HG02884 (cell line): ENCODE data around the gene TFR2.
A peak's percentile ranks its signal among the peaks of the same experiment; 100 is the strongest.
"Not testable (repeated sequence)": the region's sequence is repeated elsewhere in the genome, so short reads cannot be mapped to it uniquely, and the experiment has no call there.

Source experiments
- ATAC-seq: cut with Tn5 transposase; IDR thresholded peaks from one replicate; pipeline ENCODE4 v1.9.1; 2021; ENCODE audit warnings: mild to moderate bottlenecking, moderate library complexity; ENCODE audit not compliant: unreplicated experiment

TFR2 gene

DNA sequence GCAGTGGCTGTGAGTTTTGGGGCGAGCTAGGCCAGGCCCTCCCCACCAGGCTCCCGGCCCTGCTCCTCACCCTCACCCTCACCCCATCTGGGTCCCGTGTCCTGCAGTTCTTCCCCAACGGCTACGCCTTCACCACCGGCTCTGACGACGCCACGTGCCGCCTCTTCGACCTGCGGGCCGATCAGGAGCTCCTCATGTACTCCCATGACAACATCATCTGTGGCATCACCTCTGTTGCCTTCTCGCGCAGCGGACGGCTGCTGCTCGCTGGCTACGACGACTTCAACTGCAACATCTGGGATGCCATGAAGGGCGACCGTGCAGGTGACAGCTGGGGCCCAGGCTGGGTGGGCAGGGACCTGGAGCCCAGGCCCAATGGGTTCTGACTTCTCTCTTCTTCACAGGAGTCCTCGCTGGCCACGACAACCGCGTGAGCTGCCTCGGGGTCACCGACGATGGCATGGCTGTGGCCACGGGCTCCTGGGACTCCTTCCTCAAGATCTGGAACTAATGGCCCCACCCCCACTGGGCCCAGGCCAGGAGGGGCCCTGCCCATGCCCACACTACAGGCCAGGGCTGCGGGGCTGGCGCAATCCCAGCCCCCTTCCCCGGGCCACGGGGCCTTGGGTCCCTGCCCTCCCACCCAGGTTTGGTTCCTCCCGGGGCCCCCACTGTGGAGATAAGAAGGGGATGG, 37.1 kb upstream of the TFR2 start:
- ATAC-seq, result no peak

DNA sequence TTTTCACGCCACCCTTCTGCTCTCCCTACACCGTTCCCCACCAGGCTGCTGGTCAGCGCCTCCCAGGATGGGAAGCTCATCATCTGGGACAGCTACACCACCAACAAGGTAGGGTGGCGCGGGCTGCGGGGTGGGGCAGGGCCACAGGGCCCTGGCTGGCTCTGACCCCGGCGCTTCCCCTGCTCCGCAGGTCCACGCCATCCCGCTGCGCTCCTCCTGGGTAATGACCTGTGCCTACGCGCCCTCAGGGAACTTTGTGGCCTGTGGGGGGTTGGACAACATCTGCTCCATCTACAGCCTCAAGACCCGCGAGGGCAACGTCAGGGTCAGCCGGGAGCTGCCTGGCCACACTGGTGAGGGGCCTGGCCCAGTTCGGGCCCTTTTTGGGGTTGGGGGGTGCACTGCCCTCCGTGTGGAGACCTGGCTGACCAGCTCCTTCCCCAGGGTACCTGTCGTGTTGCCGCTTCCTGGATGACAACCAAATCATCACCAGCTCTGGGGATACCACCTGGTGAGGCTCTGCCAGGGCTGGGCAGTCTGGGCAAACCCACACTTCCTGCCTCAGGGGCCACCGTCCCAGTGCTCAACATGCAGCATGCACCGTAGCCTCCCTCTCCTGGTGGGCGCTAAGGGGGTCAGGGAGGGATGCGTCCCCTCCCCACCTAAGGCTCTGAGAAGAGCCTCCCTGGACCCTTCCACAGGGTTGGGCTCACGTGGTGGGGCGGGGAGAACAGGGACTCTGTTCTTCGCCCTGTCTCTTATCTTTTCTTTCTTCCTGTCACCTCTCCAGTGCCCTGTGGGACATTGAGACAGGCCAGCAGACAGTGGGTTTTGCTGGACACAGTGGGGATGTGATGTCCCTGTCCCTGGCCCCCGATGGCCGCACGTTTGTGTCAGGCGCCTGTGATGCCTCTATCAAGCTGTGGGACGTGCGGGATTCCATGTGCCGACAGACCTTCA, 36.2 kb upstream of the TFR2 start:
- no peak for ATAC-seq

DNA sequence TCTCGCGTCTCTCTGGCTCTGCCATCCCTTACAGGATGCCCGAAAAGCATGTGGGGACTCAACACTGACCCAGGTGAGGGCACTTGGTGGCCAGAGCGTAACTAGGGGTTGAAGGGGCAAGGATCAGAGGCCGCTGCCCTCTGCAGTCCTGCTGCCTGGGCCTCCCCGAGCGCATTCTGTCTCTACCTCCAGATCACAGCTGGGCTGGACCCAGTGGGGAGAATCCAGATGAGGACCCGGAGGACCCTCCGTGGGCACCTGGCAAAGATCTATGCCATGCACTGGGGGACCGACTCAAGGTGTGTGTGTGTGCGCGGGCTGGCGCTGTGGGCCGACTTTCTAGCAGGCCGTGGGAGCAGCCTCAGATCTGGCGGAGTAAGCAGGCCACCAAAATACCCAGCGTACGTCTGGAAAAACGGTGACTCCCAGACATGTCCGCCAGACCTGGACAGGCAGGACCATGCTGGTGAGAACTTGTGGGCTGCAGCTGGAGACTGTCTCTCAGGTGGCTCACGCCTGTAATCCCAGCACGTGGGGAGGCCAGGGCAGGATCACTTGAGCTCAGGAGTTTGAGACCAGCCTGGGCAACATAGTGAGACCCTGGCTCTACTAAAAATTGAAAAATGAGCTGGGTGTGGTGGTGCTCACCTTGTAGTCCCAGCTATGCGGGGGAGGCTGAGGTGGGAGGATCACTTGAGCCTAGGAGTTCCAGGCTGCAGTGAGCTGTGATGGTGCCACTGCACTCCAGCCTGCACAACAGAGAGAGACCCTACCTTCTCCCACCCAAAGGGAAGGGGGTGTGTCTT, 35.4 kb upstream of the TFR2 start:
- ATAC-seq, result no peak

DNA sequence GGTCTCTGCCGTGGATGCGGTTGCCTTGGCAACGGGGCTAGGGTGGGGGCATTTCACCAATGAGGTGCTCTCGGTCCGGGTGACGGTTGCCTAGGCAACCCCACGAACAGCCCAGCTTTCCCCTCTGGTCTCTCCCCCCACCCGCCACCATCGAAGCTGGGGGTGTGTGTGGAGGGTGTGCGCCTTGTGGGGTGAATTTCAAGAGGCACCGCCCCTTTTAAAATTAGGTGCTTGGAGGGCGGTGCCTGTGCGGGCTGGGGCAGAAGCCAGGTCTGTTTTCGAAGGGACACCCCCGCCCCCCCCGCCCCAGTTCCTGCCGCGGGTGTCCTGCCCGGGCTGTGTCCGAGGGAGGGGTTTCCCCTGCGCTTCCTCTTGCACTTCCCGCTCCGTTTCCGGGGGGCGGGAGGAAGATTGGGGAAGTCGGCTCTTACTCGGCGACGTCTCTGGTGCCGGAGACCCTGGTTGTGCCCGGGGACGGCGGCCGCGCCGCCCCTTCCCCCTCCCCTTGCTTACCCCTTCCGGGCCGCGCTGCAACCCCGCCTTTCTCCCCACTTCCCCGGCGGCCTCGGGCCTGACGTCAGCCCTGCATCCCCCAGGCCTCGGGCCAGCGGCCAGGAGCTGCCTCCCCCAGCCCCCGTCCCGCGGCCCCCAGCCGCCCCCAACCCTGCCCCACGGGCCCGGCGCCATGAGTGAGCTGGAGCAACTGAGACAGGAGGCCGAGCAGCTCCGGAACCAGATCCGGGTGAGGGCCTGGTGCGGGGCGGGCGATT, 34.4 kb upstream of the TFR2 start:
- ATAC-seq, result no peak

DNA sequence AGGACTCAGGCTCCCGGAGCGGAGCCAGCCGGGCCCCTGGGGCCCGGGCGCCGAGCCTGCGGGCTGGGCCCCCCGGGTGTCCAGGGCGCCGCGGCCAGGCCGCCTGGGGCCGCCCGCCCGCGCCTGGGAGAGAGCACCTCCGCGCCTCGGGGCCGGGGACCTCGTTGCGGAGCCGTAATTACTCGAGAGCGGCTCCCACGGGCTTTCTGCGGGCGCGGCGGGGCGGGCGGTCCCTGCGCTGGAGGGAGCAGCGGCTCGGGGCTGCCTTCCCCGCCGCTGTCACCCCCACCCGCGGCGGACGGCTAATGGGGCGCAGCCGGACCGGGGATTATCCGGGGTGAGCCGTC, 33.7 kb upstream of the TFR2 start:
- ATAC-seq, result no peak

DNA sequence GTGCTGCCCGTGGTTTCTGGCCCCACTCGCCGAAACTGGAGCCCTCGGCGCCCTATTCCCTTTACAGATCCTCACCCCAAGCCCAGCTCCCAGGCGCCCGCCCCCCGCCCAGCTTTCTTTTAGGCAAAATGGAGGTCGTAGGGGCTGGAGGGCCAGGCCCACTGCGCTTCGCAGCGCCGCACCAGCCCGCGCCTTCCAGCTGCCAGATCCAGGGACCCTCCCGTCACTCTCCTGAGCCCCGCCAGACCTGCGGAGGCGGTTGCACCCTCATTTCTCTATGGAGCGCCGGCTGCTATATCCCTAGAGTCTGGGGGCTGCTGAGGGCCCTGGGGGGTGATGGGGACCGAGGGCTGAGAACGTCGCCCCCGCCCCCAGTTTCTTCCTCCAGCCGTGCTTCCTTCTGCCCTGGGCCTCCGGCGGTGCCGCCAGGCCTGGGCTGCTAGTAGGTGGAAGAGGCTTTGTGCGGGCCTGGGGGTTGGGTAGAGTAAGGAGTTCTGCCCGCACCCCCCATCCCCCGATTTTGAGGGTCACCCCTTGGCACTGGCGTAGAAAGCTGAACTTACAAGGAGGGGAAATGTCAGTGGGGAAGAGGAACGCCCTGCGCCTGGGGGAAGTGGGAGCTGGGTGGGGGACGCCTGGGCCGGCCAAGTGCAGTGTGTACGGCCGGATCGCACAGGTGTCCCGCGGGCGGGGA, 33.2 kb upstream of the TFR2 start:
- no peak for ATAC-seq

DNA sequence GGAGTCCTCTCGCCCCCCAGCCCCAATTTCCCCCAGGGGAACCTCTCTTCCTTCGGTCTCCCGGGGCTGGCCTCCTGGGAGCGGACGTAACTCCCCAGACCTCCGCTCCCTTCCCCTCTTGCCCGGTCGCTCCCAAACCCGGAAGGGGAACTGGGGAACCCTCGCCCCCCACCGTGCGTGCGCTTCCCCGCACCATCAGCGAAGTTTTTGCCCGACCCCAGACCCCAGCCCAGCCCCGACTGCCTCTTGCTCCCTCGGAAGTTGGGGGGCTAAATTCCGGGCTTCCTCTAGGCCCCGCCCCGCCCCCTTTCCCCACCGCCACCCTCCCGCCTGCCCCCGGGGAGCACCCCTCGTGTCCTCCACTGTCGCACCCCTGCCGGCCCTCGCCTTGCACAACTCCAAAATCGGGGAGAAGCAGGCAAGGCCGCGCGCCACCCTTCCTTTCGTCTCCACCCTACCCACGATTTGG, 32.6 kb upstream of the TFR2 start:
- no peak for ATAC-seq

DNA sequence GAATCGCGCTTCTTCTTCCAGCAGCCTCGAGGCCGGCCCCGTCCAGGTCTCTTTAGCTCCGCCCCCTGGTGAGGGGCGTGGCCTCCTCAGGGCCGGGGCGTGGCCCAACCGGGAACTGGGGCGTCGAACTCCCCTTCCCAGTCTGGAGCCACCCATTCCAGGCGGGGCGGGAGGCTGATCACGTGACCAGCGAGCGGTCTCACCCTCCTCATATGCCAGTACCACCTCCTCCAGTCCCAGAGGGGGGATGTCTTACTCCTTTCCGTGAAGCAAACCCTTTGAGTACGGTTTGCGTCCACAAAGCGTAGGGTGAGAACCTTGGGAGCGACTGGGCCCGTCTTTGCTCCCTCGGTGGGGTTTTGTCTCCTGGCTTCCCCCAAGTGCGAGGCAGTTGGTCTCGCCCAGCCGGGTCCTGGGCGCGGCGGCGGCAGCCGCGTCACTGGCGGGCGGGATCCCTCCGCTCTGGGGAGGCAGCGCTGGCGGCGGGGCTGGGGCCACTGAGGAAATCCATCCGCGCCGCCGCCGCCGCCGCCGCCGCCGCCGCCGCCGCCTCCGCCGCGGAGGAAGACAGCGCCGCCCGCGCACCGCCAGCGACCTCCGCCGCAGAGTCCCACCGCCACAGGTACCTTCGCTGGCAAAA, 32.1 kb upstream of the TFR2 start, which contains the start of gene GNB2:
Gene GNB2 (plus strand): TSS at position 439 of the 640 bp plus-strand sequence. CDS start 2,526 bp downstream, outside the sequence.
- peak; percentile 58 for ATAC-seq

DNA sequence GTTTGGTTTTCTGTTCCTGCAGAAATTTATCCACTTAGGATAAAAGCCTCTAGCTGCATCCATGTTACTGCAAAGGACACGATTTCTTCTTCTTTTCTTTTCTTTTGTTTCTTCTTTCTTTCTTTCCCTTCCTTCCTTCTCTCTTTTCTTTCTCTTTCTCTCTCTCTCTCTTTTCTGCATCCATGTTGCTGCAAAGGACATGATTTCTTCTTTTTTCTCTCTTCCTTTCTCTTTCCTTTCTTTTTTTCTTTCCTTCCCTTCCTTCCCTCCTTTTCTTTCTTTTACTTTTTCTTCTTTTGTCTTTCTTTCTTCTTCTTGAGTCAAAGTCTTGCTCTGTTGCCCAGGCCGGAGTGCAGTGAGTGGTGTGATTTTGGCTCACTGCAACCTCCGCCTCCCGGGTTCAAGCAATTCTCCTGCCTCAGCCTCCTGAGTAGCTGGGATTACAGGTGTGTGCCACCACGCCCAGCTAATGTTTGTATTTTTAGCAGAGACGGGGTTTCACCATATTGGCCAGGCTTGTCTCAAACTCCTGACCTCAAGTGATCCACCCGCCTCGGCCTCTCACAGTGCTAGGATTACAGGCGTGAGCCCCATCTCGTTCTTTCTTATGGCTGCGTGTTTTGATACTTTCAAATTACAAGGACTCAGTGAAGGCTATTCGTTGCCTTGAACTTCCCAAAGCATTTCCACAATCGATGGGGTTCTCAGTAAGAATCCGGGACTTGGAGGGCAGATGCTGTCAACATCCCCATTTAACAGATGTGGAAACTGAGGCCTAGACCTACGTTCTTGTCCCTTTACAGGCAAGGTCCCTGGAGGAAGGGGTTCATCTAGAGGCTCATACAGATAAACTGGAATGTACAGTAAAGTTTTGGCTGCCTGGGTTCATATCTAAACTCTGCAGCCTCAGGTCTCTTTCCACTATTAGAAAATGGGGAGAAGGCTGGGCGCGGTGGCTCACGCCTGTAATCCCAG, 30.3 kb upstream of the TFR2 start:
- ATAC-seq, result no peak

DNA sequence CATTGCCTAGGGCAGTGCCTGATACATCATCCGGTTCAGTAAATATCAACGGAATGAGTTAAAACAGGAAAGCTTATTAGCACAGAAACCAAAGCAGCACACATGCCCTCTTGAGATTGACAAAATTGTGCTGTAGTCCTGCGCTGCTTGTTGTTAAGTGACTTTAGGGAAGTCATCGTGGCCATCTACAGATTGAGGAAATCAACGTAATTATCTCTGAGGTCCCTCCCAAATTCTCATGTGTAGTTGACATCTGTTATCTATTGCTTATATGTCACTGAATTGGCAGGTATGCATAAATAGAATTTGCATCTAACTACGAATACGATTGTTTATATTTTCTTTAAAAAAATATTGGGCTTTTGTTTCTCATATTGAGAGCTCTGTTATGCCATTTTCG, 28.7 kb upstream of the TFR2 start:
- no peak for ATAC-seq

DNA sequence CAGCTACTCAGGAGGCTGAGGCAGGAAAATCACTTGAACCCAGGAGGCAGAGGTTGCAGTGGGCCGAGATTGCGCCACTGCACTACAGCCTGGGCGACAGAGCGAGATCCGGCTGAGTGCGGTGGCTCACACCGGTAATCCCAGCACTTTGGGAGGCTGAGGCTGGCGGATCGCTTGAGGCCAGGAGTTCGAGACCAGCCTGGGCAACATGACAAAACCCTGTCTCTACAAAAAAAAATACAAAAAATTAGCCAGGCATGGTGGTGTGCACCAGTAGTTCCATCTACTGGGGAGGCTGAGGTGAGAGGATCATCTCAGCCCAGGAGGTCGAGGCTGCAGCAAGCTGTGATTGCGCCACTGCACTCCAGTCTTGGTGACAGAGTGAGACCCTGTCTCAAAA, 27.8 kb upstream of the TFR2 start:
- not testable (repeated sequence) for ATAC-seq

DNA sequence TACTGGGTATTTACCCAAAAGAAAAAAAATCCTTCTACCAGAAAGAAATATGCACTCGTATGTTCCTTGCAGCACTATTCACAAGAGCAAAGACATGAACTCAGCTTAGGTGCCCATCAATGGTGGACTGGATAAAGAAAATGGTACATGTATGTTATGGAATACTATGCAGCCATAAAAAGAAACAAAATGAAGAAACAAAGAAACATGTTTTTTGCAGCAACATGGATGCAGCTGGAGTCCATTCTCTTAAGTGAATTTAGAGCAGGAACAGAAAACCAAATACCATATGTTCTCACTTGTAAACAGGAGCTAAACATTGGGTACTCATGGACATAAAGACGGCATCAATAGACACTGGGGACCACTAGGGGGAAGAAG, 26.7 kb upstream of the TFR2 start:
- no peak for ATAC-seq

DNA sequence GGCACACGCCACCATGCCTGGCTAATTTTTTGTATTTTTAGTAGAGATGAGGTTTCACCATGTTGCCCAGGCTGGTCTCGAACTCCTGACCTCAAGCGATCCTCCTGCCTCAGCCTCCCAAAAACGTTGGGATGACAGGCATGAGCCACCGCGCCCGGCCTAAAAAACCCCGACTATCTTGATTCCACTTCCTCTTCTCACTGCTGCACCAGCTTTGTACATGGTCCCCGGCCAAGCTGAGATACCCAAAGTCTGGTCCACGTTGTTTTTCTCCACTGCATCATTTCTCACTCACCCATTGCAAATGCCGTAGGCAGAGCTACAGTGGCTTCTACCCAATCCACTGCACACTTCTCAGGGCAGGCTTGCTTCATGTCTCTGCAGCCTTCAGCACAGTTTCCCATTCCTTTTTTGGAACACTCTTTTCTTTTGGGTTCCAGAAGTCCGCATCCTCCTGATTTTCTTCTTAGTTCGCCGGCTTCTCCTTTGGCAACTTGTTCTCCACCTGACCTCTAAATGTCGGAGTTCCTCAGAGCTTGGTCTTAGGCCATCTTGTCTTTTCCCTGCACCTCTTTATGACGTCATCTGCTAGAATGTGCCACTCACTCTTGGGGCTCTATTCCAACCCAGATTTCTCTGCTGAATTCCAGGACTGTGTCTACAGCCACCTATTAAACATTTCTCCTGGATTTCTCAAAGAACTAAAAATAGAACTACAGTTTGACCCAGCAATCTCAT, 26.1 kb upstream of the TFR2 start:
- ATAC-seq, result no peak

DNA sequence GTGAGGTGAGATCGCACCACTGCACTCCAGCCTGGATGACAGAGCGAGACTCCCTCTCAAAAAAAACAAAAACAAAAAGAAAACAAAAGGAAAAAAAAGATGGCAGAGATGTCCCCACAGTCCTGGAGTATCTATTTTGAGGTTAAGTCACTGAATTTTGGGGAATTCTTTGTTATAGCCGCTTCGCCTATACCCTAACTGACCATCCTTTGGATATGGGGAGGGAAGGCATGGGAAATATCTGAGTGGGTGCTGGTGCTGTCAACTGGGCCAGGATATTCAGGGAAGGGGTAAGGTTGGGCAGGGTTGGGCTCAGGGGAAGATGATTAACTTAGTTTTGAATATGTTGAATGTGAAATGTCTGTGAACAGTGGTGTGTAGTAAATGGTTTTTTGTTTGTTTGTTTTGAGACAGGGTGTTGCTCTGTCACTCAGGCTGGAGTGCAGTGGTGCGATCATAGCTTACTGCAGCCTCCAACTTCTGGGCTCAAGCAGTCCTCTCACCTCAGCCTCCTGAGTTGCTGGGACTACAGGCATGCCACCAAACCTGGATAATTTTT, 23.9 kb upstream of the TFR2 start:
- no peak for ATAC-seq

DNA sequence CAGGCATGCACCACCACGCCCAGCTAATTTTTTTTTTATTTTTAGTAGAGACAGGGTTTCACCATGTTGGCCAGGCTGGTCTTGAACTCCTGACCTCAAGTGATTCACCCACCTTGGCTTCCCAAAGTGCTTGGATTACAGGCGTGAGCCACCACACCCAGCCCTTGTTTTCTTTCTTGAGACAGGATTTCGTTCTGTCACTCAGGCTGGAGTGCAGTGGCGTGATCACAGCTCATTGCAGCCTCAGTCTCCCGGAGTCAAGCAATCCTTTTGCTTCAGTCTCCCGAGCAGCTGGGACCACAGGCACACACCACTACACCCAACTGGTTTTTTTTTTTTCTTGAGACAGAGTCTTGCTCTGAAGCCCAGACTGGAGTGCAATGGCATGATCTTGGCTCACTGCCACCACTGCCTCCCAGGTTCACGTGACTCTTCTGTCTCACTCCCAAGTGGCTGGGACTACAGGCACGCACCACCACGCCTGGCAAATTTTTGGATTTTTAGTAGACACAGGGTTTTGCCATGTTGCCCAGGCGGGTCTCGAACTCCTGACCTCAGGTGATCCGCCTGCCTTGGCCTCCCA, 20.9 kb upstream of the TFR2 start:
- not testable (repeated sequence) for ATAC-seq

DNA sequence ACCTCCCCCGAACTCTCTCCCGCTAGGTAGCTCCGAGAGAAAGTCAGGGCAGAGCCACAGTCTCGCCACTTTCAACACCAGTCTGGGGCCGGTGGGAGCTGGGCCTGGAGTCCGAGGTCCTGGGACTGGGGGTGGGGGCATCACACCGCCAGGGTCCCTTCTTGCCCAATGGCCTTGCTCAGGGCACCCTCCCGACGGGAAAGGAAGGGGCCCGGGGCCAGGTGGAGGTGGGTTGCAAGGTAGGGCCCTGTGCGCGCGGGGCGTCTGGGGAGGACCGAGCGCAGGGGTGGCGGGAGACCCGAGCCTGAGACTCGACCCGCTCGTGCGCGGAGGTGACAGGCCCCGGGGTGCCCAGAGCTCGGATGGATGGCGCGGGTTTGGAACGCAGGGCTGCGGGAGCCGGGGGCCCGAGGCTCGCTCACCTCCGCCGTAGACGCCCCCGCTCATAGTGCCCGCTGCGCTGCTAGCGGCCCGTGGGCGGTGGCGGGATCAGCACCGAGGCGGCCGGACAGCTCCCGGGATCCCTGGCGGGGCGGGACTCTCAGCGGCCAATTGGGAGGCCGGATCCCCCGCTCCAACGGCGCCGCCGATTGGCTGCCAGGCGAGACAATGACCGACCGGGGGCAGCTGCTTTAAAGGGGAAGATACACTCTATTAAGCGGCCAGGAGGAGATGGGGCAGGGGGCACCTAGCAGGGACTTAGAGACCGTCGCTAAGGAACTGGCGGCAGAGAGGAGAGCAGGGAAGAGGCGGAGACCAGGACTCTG, 14.7 kb upstream of the TFR2 start, which contains the start of gene ACTL6B:
Gene ACTL6B (minus strand): TSS at position 541 of the 767 bp plus-strand sequence. CDS start 94 bp downstream, at position 447.
- ATAC-seq, result no peak
